Measurements from ENCODE around the gene DYNC2I2. TPM values are rescaled to one million over a fixed set of nuclear protein-coding genes. Genes with fewer than 3 reads are reported as not detected.

The DYNC2I2 gene
- total RNA-seq, 1 donor from 2014 or later, result 36.8 TPM

- ATAC-seq, result no peak
- intact Hi-C loops (cut with micrococcal nuclease), result no loop called here
Measured at GRCh38 chr9:128640603-128641002, 16.0 kb downstream of the DYNC2I2 start.

DNA sequence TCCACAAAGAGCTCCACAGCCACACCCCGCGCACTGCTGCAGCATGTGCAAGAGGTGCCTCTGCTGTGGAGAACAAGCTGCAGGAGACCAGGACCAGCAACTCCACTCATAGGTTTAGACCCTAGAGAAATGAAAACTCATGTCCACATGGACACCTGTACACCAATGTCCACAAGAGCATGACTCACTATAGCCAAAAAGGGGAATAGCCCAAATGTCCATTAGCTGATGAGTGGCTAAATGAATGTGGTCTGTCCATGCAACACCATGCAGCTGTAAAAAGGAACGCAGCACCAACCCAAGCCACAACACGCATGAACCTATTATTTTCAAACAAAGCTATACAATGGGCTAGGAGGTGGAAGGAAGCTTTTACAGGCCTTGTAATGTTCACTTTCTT, 18.1 kb downstream of the DYNC2I2 start:
- intact Hi-C loops (cut with micrococcal nuclease), result no loop called here
- peak; percentile 20 for DNase-seq
- no peak for ATAC-seq

More at GRCh38 chr9:128640603-128641002, 16.0 kb downstream of the DYNC2I2 start:
- DNase-seq, result no peak

DNA sequence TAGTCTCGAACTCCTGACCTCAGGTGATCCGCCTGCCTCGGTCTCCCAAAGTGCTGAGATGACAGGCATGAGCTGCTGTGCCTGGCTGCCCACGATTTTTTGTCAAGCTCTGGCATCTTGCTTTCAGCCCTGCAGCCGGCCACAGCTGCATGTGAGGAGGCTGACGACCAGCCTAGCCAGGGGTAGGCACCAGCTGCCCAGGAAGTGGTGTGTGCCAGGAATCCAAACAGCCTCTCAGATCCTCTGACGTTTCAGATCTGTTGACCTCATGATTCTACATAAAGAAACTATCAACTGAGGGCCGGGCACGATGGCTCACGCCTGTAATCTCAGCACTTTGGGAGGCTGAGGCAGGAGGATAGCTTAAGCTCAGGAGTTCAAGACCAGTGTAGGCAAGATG, 19.0 kb downstream of the DYNC2I2 start:
- intact Hi-C loops (cut with micrococcal nuclease), result no loop called here
- no peak for ATAC-seq
- peak; percentile 20 for DNase-seq

DNA sequence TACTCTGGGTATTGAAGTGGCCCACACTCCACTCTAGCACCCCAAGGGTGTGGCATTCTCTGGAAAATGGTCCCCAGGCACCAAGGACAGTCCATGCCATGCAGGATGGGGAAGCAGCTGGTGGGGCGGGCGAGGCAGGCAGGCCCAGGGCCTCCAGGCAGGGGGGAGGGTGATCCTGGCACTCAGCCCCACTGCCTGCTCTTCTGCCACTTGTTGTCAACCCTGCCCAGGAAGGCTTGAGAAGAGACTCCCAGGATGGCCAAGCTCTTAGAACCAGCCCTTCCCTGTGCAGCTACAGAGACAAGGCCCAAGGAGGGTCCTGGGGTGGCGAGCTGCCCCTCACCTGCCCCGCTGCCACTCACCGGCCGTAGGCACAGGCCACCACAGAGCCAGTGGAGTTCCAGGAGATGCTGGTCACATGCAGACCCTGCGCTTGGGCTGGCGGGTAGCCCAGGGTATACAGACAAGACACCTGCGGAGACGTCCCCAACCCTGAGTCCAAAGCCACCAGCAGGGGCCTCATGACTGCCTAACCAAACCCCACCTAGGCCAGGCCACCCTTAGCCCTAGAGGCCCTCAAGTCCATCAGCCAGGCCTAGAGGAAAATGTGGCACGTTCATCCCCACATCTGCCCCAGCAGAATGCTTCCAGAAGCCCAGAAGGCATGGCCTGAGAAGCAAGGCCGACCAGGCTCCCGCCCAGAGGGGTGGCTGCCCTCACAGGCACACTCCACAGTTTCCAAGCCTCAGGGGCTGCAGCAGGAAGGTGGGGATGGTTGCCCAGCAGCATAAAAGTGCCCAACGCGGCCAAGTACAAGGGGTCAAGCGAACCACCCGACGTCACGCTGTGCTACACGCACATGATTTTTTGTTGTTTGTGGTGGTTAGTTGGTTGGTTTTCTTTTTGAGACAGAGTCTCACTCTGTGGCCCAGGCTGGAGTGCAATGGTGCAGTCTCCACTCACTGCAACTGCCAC, 19.8 kb downstream of the DYNC2I2 start:
- intact Hi-C loops (cut with micrococcal nuclease), result no loop called here
- ATAC-seq (no peak), DNase-seq (peak; percentile 43)

DNA sequence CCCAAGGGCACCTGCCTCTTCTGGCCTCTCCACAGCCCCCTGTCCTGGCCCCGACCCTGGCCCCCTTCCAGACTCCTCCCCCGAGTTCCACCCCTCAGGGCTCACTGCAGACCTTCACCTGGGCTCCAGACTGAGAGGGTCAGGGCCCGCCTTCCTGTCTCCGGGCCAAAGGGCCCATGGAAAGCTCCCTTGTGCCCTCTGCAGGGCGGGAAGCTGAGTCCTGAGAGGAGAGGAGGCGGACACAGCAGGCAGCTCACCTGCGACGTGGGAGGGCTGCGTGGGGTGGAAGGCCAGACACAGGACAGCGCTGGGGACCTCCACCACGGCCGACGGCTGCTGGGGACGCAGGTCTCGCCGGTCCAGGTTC, 20.6 kb downstream of the DYNC2I2 start:
- intact Hi-C loops (cut with micrococcal nuclease), result no loop called here
- ATAC-seq, result peak; percentile 78
- DNase-seq, result peak; percentile 86

DNA sequence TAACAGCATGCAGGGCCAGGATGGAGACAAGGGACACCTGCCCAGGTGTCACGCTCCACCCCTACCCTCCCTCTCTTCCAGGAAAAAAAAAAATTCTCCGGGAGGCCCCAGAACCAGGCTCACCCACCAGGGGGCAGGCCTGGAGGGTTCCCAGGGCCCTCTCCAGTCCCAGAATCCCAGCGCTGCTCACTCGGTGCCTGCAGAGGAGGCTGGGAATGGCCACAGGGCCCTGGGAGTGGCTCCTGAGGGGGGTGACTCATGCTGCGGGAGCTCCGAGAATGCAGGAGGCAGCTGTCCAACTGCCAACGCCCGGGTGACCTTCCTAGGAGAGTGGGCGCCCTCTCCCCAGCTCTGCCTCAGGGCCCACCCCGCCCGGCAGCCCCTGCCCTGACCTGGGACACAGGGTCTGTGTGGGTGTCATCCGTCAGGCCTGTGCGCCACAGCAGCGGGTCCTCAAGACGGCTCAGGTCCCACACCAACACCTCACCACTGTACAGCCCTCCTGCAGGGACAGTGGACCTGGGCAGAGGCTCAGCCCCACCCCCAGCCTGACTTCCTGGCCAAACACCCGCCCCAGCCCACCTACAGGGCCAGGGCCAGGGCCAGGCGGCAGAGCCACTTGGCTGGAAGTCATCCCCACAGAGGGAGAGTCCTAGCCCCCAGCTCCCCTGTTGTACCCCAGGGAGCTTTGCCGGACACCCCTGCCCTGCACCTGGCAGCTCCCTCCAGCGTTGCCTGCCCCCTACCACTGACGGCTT, 21.2 kb downstream of the DYNC2I2 start:
- peak; percentile 91 for ATAC-seq
- peak; percentile 93 for DNase-seq
- intact Hi-C loops (cut with micrococcal nuclease), result no loop called here

DNA sequence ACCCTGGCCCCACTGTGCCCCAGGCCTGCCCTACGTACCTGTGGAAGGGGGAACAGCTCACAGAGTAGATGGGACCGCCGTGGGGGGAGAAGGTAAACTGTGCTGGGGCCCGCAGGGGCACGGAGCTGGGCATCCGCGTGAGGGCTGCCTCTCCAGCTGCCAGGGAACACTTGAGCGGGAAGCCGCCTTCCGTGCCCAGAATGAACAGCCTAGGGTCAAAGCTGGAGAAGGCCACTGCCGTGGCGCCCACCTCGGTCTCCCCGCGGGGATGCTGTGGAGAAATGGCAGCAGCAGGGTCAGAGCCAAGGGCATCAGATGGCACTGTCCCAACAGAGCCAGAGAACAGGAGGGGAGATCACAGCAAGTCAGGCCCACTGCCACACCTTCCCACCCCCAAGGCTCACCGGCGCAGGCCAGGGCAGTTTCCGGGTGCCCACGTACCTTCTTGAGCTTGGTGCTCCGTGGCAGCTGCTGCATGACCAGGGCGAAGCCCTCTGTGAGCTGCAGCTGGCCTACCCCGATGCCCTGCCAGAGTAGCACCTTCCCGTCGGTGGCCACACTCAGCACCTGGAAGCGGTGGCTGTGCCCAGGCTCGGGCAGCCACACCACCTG, 21.9 kb downstream of the DYNC2I2 start:
- peak; percentile 48 for DNase-seq
- intact Hi-C loops (cut with micrococcal nuclease), result no loop called here
- ATAC-seq, result peak; percentile 8

- no peak for ATAC-seq
- no peak for DNase-seq
- intact Hi-C loops (cut with micrococcal nuclease), result no loop called here
Measured at GRCh38 chr9:128634111-128634510, 22.5 kb downstream of the DYNC2I2 start.

- intact Hi-C loops (cut with micrococcal nuclease), result no loop called here
- no peak for ATAC-seq
- no peak for DNase-seq
Measured at GRCh38 chr9:128633601-128634000, 23.0 kb downstream of the DYNC2I2 start.

- ATAC-seq (no peak), DNase-seq (no peak)
- intact Hi-C loops (cut with micrococcal nuclease), result no loop called here
Measured at GRCh38 chr9:128633057-128633456, 23.6 kb downstream of the DYNC2I2 start.

GRCh38 chr9:128632486-128632885, 24.2 kb downstream of the DYNC2I2 start:
- no peak for ATAC-seq
- no peak for DNase-seq
- intact Hi-C loops (cut with micrococcal nuclease), result no loop called here

- intact Hi-C loops (cut with micrococcal nuclease), result no loop called here
- no peak for DNase-seq
- no peak for ATAC-seq
Measured at GRCh38 chr9:128632066-128632465, 24.6 kb downstream of the DYNC2I2 start.

GRCh38 chr9:128631636-128632035, 25.0 kb downstream of the DYNC2I2 start:
- DNase-seq, result no peak
- intact Hi-C loops (cut with micrococcal nuclease), result no loop called here

GRCh38 chr9:128629852-128630545, 26.6 kb downstream of the DYNC2I2 start:
- DNase-seq (no peak), ATAC-seq (no peak)
- intact Hi-C loops (cut with micrococcal nuclease), result no loop called here

More at GRCh38 chr9:128631636-128632035, 25.0 kb downstream of the DYNC2I2 start:
- no peak for ATAC-seq

GRCh38 chr9:128629136-128629535, 27.5 kb downstream of the DYNC2I2 start:
- DNase-seq, result no peak
- ATAC-seq, result no peak

DNA sequence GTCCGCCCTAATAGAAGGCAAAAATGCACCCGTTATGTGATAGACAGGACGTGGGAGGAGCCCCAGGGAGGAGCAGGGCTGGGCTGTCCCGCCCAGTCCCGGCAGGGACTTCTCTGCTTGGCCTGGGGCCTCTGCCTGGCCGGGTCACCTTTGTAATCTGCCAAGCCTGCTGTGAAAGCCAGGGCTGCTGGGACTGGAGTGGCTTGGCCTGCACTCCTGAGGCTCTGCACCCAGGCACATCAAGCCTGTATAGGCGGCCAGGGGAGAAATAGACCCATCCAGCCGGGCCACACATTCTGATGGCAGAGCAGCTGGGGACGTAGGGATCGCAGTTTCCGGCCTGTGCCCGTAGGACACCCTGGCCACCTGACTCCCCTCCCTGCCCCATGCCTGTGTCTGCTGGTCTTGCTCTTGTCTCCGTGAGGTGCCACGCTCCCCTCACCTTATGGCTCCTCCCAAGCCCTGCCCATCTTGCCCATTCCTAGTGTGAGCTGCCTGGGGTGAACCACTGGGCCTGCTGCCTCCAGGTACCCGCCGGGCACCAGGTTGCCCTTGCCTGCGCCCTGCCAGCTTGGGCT, 28.1 kb downstream of the DYNC2I2 start:
- DNase-seq (peak; percentile 90), ATAC-seq (peak; percentile 96)
- intact Hi-C loops (cut with micrococcal nuclease), result no loop called here

More at GRCh38 chr9:128629136-128629535, 27.5 kb downstream of the DYNC2I2 start:
- intact Hi-C loops (cut with micrococcal nuclease), result no loop called here

DNA sequence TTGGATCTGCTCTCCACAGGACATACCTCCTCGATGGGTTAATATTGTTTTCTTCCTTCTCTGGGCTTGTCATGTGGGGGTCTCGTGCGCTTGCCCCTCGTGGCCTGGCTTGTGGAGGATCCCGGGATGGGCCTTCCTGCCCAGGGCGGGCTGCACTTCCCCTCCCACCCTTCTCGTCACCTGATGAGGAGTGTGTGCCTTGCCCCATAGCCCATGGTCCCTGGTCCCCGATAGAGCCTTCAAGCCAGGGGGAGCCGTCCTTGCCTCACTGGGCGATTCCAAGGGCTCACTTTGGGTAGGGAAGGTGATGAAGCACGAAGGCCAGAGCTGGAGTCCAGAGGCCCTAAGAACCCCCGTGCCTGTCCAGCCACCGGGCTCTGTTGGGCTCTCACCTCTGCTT, 28.7 kb downstream of the DYNC2I2 start:
- intact Hi-C loops (cut with micrococcal nuclease), result no loop called here
- DNase-seq (no peak), ATAC-seq (peak; percentile 2)

GRCh38 chr9:128627127-128627715, 29.4 kb downstream of the DYNC2I2 start:
- no peak for ATAC-seq
- intact Hi-C loops (cut with micrococcal nuclease), result no loop called here

More at GRCh38 chr9:128627127-128627715, 29.4 kb downstream of the DYNC2I2 start:
- no peak for DNase-seq
